Neural cell (in vitro differentiated cells): ENCODE data around the gene TPM2. TPM values are rescaled to one million over a fixed set of nuclear protein-coding genes. Genes with fewer than 3 reads are reported as not detected.
A peak's percentile ranks its signal among the peaks of the same experiment; 100 is the strongest.

ENCODE experiments used
- H2AFZ ChIP-seq: fragments of 200-600, 300-800 bp; sonication (generic), shearing (Covaris generic); 2 replicates; pipeline ENCODE4 v1.6.0; 2014; ENCODE audit warnings: low read depth, mild to moderate bottlenecking, antibody characterized with exemption, low read length, moderate library complexity
- H3F3A ChIP-seq: fragments of 200-600 bp; shearing (Covaris generic); 2 replicates; pipeline ENCODE4 v1.6.1; 2016; ENCODE audit warnings: mild to moderate bottlenecking, moderate library complexity, mixed read lengths, antibody characterized with exemption, low read length; ENCODE audit not compliant: insufficient read depth, poor library complexity, severe bottlenecking
- H3K27ac ChIP-seq: fragments of 200-600, 300-800 bp; sonication (generic), shearing (Covaris generic); 2 replicates; pipeline ENCODE4 v1.5.1; 2014; ENCODE audit warnings: mild to moderate bottlenecking, low read length, moderate library complexity
- H3K27me3 ChIP-seq: fragments of 300-800, 200-600 bp; sonication (generic), shearing (Covaris generic); 2 replicates; pipeline ENCODE4 v1.6.0; 2014; ENCODE audit warnings: mild to moderate bottlenecking, low read depth, low read length, moderate library complexity; ENCODE audit not compliant: insufficient read depth
- H3K36me3 ChIP-seq: fragments of 300-800, 200-600 bp; sonication (generic), shearing (Covaris generic); 2 replicates; pipeline ENCODE4 v1.5.1; 2014; ENCODE audit warnings: mild to moderate bottlenecking, antibody characterized with exemption, low read length, moderate library complexity; ENCODE audit not compliant: insufficient read depth
- H3K4me2 ChIP-seq: fragments of 300-800, 200-600 bp; sonication (generic), shearing (Covaris generic); 2 replicates; pipeline ENCODE4 v1.6.0; 2014; ENCODE audit warnings: mild to moderate bottlenecking, low read length
- H3K4me3 ChIP-seq: fragments of 300-800, 200-600 bp; sonication (generic), shearing (Covaris generic); 2 replicates; pipeline ENCODE4 v1.5.1; 2014; ENCODE audit warnings: mild to moderate bottlenecking, low read length, moderate library complexity
- H3K79me2 ChIP-seq: fragments of 200-600 bp; shearing (Covaris generic); replicated peaks from 2 replicates; pipeline ENCODE4 v1.6.0; 2014; ENCODE audit warnings: mild to moderate bottlenecking, low read length, moderate library complexity; ENCODE audit not compliant: insufficient read depth
- H3K9ac ChIP-seq: fragments of 300-800, 200-600 bp; sonication (generic), shearing (Covaris generic); 2 replicates; pipeline ENCODE4 v1.6.1; 2016; ENCODE audit warnings: mild to moderate bottlenecking, low read length, mixed read lengths
- H3K9me2 ChIP-seq: fragments of 200-600 bp; shearing (Covaris generic); 2 replicates; pipeline ENCODE4 v1.6.1; 2016; ENCODE audit warnings: mild to moderate bottlenecking, low read length, mixed read lengths; ENCODE audit not compliant: insufficient read depth
- H3K9me3 ChIP-seq: fragments of 200-600, 300-800 bp; sonication (generic), shearing (Covaris generic); 2 replicates; pipeline ENCODE4 v1.6.1; 2016; ENCODE audit warnings: mild to moderate bottlenecking, mixed run types, low read length, moderate library complexity, mixed read lengths
- H4K20me1 ChIP-seq: fragments of 200-600 bp; shearing (Covaris generic); 2 replicates; pipeline ENCODE4 v1.6.1; 2016; ENCODE audit warnings: mild to moderate bottlenecking, mixed run types; ENCODE audit not compliant: insufficient read depth
- EZH2 ChIP-seq: fragments of 200-600, 300-800 bp; shearing (Covaris generic), sonication (generic); IDR thresholded peaks from 2 replicates; pipeline ENCODE4 v1.6.1; 2014; ENCODE audit warnings: antibody characterized with exemption, low read length, borderline replicate concordance, mild to moderate bottlenecking; ENCODE audit not compliant: insufficient read depth, poor library complexity, severe bottlenecking
- POLR2AphosphoS5 ChIP-seq: IDR thresholded peaks from 2 replicates; pipeline ENCODE4 v1.6.1; 2012
- RAD21 ChIP-seq: fragments of 450-650 bp; conservative IDR thresholded peaks from 2 replicates; pipeline ENCODE4 v1.6.1; 2014; ENCODE audit warnings: antibody characterized with exemption, mild to moderate bottlenecking, moderate library complexity
- REST ChIP-seq: IDR thresholded peaks from 2 replicates; pipeline ENCODE4 v1.6.1; 2012; ENCODE audit warnings: borderline replicate concordance
- SMC3 ChIP-seq: fragments of 450-650 bp; conservative IDR thresholded peaks from 2 replicates; pipeline ENCODE4 v1.6.1; 2014; ENCODE audit warnings: antibody characterized with exemption, mild to moderate bottlenecking, moderate library complexity; ENCODE audit not compliant: poor library complexity
- TAF1 ChIP-seq: IDR thresholded peaks from 2 replicates; pipeline ENCODE4 v1.6.1; 2012; ENCODE audit warnings: low read depth
- polyA plus RNA-seq: library from polyadenylated mRNA; depleted of rRNA; stranded (reverse); fragments of >200 nt; gene quantifications from 2 replicates; pipeline ENCODE4 v1.2.3, GENCODE V29; 2014
- TF ChIP-seq, protein P1 (sequence below): fragments of 450-650 bp; IDR thresholded peaks from 2 replicates; pipeline ENCODE4 v1.5.1; 2014; ENCODE audit warnings: antibody characterized with exemption, mild to moderate bottlenecking, moderate library complexity; ENCODE audit not compliant: poor library complexity, severe bottlenecking

TPM2 gene
- polyA plus RNA-seq, 1 donor from 2014 or later: not detected

- Histone ChIP-seq H3K27me3 (no peaks in the 10 kb centered on the region), H3K9me3 (no peaks in the 10 kb centered on the region), H2AFZ (no peak overlapping the region), H3K4me3 (peak overlapping the region; percentile 81), H3K9me2 (no peaks in the 10 kb centered on the region), H4K20me1 (no peaks in the 10 kb centered on the region), H3K9ac (no peak overlapping the region), H3K36me3 (no peaks in the 10 kb centered on the region), H3F3A (no peaks in the 10 kb centered on the region), H3K27ac (no peak overlapping the region), H3K79me2 (peaks cover 31% of the 10 kb centered on the region), H3K4me2 (peak overlapping the region; percentile 25)
- TF ChIP-seq RAD21: no peak
- TF ChIP-seq, protein P1, sequence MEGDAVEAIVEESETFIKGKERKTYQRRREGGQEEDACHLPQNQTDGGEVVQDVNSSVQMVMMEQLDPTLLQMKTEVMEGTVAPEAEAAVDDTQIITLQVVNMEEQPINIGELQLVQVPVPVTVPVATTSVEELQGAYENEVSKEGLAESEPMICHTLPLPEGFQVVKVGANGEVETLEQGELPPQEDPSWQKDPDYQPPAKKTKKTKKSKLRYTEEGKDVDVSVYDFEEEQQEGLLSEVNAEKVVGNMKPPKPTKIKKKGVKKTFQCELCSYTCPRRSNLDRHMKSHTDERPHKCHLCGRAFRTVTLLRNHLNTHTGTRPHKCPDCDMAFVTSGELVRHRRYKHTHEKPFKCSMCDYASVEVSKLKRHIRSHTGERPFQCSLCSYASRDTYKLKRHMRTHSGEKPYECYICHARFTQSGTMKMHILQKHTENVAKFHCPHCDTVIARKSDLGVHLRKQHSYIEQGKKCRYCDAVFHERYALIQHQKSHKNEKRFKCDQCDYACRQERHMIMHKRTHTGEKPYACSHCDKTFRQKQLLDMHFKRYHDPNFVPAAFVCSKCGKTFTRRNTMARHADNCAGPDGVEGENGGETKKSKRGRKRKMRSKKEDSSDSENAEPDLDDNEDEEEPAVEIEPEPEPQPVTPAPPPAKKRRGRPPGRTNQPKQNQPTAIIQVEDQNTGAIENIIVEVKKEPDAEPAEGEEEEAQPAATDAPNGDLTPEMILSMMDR: peak; percentile 56
These were observed 40.2 kb upstream of the TPM2 start for GRCh38 chr9:35729700-35730485.

- H3K36me3 ChIP-seq: no peaks in the 10 kb centered on the region
- TF ChIP-seq REST (no peak), RAD21 (no peak), TAF1 (no peak), SMC3 (no peak), EZH2 (no peak), POLR2AphosphoS5 (no peak)
- TF ChIP-seq, protein P1: no peak
- H3K4me2 ChIP-seq: no peak overlapping the region
- H4K20me1 ChIP-seq: no peaks in the 10 kb centered on the region
- H3K79me2 ChIP-seq: peaks cover 31% of the 10 kb centered on the region
- H3K27me3 ChIP-seq: no peaks in the 10 kb centered on the region
- H3K9ac ChIP-seq: no peak overlapping the region
- H2AFZ ChIP-seq: no peak overlapping the region
- H3K9me3 ChIP-seq: no peaks in the 10 kb centered on the region
- no peaks in the 10 kb centered on the region for H3F3A ChIP-seq
- H3K9me2 ChIP-seq: no peaks in the 10 kb centered on the region
- peak overlapping the region; percentile 81 for H3K4me3 ChIP-seq
- H3K27ac ChIP-seq: no peak overlapping the region
These were observed 39.4 kb upstream of the TPM2 start for GRCh38 chr9:35729101-35729500.
